BLaER1 treated with 17β-estradiol and CSF1 and Interleukin-3, amounts not matched to agents 10 nM and 100 nM (cell line): ENCODE data around the gene RRBP1.
A peak's percentile ranks its signal among the peaks of the same experiment; 100 is the strongest.

ENCODE experiments used
- H3K27ac ChIP-seq, 11 experiments: shearing (Covaris generic); formaldehyde crosslinking; 2 replicates each; pipeline ENCODE4 v1.8.1; 2022
- H3K27me3 ChIP-seq, 11 experiments: shearing (Covaris generic); formaldehyde crosslinking; 2 replicates each; pipeline ENCODE4 v1.8.1; 2022
- H3K36me3 ChIP-seq, 11 experiments: shearing (Covaris generic); formaldehyde crosslinking; 2 replicates each; pipeline ENCODE4 v1.8.1; 2022
- H3K4me1 ChIP-seq, 10 experiments: shearing (Covaris generic); formaldehyde crosslinking; 2 replicates each; pipeline ENCODE4 v1.8.1; 2022
- H3K4me2 ChIP-seq, 11 experiments: shearing (Covaris generic); formaldehyde crosslinking; 2 replicates each; pipeline ENCODE4 v1.8.1; 2022
- H3K4me3 ChIP-seq, 10 experiments: shearing (Covaris generic); formaldehyde crosslinking; 2 replicates each; pipeline ENCODE4 v1.8.1; 2022
- H3K9ac ChIP-seq, 11 experiments: shearing (Covaris generic); formaldehyde crosslinking; 2 replicates each; pipeline ENCODE4 v1.8.1; 2022
- H3K9me3 ChIP-seq, 11 experiments: shearing (Covaris generic); formaldehyde crosslinking; replicated peaks in 1 of 11; 2 replicates each; pipeline ENCODE4 v1.8.1; 2022
- H4K20me1 ChIP-seq, 11 experiments: shearing (Covaris generic); formaldehyde crosslinking; 2 replicates each; pipeline ENCODE4 v1.8.1; 2022
- Cebpa-rat ChIP-seq, 11 experiments: shearing (Covaris generic); IDR thresholded peaks; 2 replicates each; pipeline ENCODE4 v1.8.1; 2022

The RRBP1 gene

GRCh38 chr20:17690144-17690543 is 8.1 kb upstream of the RRBP1 start:
- no peak for TF ChIP-seq Cebpa-rat (IDR thresholded peaks at IDR 0.05)
- no peaks in the 10 kb centered on the region for H3K27me3 ChIP-seq
- peaks cover 0 to 12% (median 0%) of the 10 kb centered on the region in 10 experiments; a peak in 6 of 20 replicates for H3K4me1 ChIP-seq
- H3K4me3 ChIP-seq: no peak overlapping the region
- H3K4me2 ChIP-seq: no peak overlapping the region
- H4K20me1 ChIP-seq: no peaks in the 10 kb centered on the region
- no peak overlapping the region for H3K27ac ChIP-seq
- no peak overlapping the region for H3K9ac ChIP-seq
- peaks cover 0 to 11% (median 6%) of the 10 kb centered on the region in 11 experiments; a peak in 9 of 22 replicates for H3K9me3 ChIP-seq
- H3K36me3 ChIP-seq: no peaks in the 10 kb centered on the region

- H3K4me2 ChIP-seq: no peak overlapping the region
- H3K27ac ChIP-seq: no peak overlapping the region
- H3K9me3 ChIP-seq: peaks cover 0 to 11% (median 5%) of the 10 kb centered on the region in 11 experiments; a peak in 9 of 22 replicates
- no peaks in the 10 kb centered on the region for H3K36me3 ChIP-seq
- H4K20me1 ChIP-seq: no peaks in the 10 kb centered on the region
- no peak overlapping the region for H3K9ac ChIP-seq
- no peak for TF ChIP-seq Cebpa-rat (IDR thresholded peaks at IDR 0.05)
- no peak overlapping the region for H3K4me3 ChIP-seq
- H3K4me1 ChIP-seq: peaks cover 0 to 12% (median under 1%) of the 10 kb centered on the region in 10 experiments; a peak in 6 of 20 replicates
- no peaks in the 10 kb centered on the region for H3K27me3 ChIP-seq
Measured at GRCh38 chr20:17688965-17689364, 6.9 kb upstream of the RRBP1 start.

GRCh38 chr20:17687800-17688199 is 5.8 kb upstream of the RRBP1 start:
- Histone ChIP-seq H3K27ac (no peak overlapping the region), H3K4me1 (peaks cover 2 to 15% (median 5%) of the 10 kb centered on the region in 10 experiments; a peak in 15 of 20 replicates), H3K4me3 (no peak overlapping the region), H3K27me3 (no peaks in the 10 kb centered on the region), H3K36me3 (no peaks in the 10 kb centered on the region), H3K9ac (no peak overlapping the region), H3K9me3 (peaks cover 0 to 11% (median 5%) of the 10 kb centered on the region in 11 experiments; a peak in 9 of 22 replicates), H4K20me1 (no peaks in the 10 kb centered on the region), H3K4me2 (no peak overlapping the region)
- peak in 2 of 11 experiments; percentile 11 to 12; a peak in 1 of 22 replicates for TF ChIP-seq Cebpa-rat (IDR thresholded peaks at IDR 0.05)

- Histone ChIP-seq H4K20me1 (peaks cover under 1 to 14% (median 8%) of the 10 kb centered on the region in 11 experiments; a peak in 13 of 22 replicates), H3K36me3 (no peaks in the 10 kb centered on the region), H3K27me3 (no peaks in the 10 kb centered on the region), H3K4me2 (no peak overlapping the region), H3K9me3 (peaks cover 0 to 11% (median 4%) of the 10 kb centered on the region in 11 experiments; a peak in 9 of 22 replicates), H3K4me3 (no peak overlapping the region), H3K4me1 (peaks cover 9 to 19% (median 11%) of the 10 kb centered on the region in 10 experiments), H3K9ac (no peak overlapping the region), H3K27ac (no peak overlapping the region)
- no peak for TF ChIP-seq Cebpa-rat (IDR thresholded peaks at IDR 0.05)
Measured at GRCh38 chr20:17685168-17685567, 3.1 kb upstream of the RRBP1 start.

- Histone ChIP-seq H3K4me1 (peaks cover 18 to 28% (median 20%) of the 10 kb centered on the region in 10 experiments), H3K27me3 (no peaks in the 10 kb centered on the region), H3K9ac (no peak overlapping the region), H3K4me2 (no peak overlapping the region), H4K20me1 (peaks cover 4 to 23% (median 16%) of the 10 kb centered on the region in 11 experiments; a peak in 14 of 22 replicates), H3K4me3 (no peak overlapping the region), H3K36me3 (peaks cover 0 to 6% (median 2%) of the 10 kb centered on the region in 11 experiments; a peak in 9 of 22 replicates), H3K9me3 (peaks cover 0 to 11% (median 4%) of the 10 kb centered on the region in 11 experiments; a peak in 5 of 22 replicates), H3K27ac (no peak overlapping the region)
- TF ChIP-seq Cebpa-rat (IDR thresholded peaks at IDR 0.05): no peak
Measured at GRCh38 chr20:17684077-17684888, 2.2 kb upstream of the RRBP1 start.

- H3K36me3 ChIP-seq: peaks cover under 1 to 14% (median 10%) of the 10 kb centered on the region in 11 experiments; a peak in 19 of 22 replicates
- H4K20me1 ChIP-seq: peaks cover 4 to 31% (median 22%) of the 10 kb centered on the region in 11 experiments; a peak in 14 of 22 replicates
- H3K9me3 ChIP-seq: peaks cover 0 to 11% (median 4%) of the 10 kb centered on the region in 11 experiments; a peak in 5 of 22 replicates
- no peak overlapping the region; a peak in 1 of 22 replicates for H3K9ac ChIP-seq
- peaks cover 19 to 36% (median 25%) of the 10 kb centered on the region in 10 experiments for H3K4me1 ChIP-seq
- no peak overlapping the region for H3K4me3 ChIP-seq
- no peak for TF ChIP-seq Cebpa-rat (IDR thresholded peaks at IDR 0.05)
- H3K27ac ChIP-seq: peak overlapping the region in 1 of 11 experiments; percentile 85; a peak in 1 of 22 replicates
- peak overlapping the region in 10 of 11 experiments; percentile 47 to 62 (median 54); a peak in 12 of 22 replicates for H3K4me2 ChIP-seq
- H3K27me3 ChIP-seq: no peaks in the 10 kb centered on the region
Measured at GRCh38 chr20:17683218-17684076, 1.4 kb upstream of the RRBP1 start.

GRCh38 chr20:17682889-17683198 is 802 bp upstream of the RRBP1 start:
- peak overlapping the region; percentile 75 to 94 (median 85) for H3K4me3 ChIP-seq
- no peaks in the 10 kb centered on the region for H3K27me3 ChIP-seq
- peaks cover 0 to 11% (median 4%) of the 10 kb centered on the region in 11 experiments; a peak in 5 of 22 replicates for H3K9me3 ChIP-seq
- peaks cover 4 to 37% (median 28%) of the 10 kb centered on the region in 11 experiments; a peak in 14 of 22 replicates for H4K20me1 ChIP-seq
- H3K27ac ChIP-seq: peak overlapping the region in 10 of 11 experiments; percentile 82 to 93 (median 88); a peak in 20 of 22 replicates
- peak in 1 of 11 experiments; percentile 19; a peak in 4 of 22 replicates for TF ChIP-seq Cebpa-rat (IDR thresholded peaks at IDR 0.05)
- H3K4me2 ChIP-seq: peak overlapping the region; percentile 47 to 62 (median 54)
- peaks cover 7 to 20% (median 16%) of the 10 kb centered on the region in 11 experiments; a peak in 21 of 22 replicates for H3K36me3 ChIP-seq
- peaks cover 19 to 37% (median 25%) of the 10 kb centered on the region in 10 experiments for H3K4me1 ChIP-seq
- peak overlapping the region; percentile 84 to 95 (median 93); a peak in 21 of 22 replicates for H3K9ac ChIP-seq

GRCh38 chr20:17681726-17682102 is 328 bp downstream of the RRBP1 start:
- H3K9me3 ChIP-seq: peaks cover 0 to 6% (median 1%) of the 10 kb centered on the region in 11 experiments; a peak in 5 of 22 replicates
- H3K4me2 ChIP-seq: peak overlapping the region in 10 of 11 experiments; percentile 28 to 98 (median 58); a peak in 15 of 22 replicates
- H3K9ac ChIP-seq: peak overlapping the region; percentile 87 to 95 (median 93)
- H4K20me1 ChIP-seq: peaks cover 4 to 47% (median 35%) of the 10 kb centered on the region in 11 experiments; a peak in 14 of 22 replicates
- H3K4me3 ChIP-seq: peak overlapping the region; percentile 75 to 94 (median 85)
- TF ChIP-seq Cebpa-rat (IDR thresholded peaks at IDR 0.05): no peak
- H3K4me1 ChIP-seq: peaks cover 19 to 37% (median 25%) of the 10 kb centered on the region in 10 experiments
- peaks cover 18 to 31% (median 27%) of the 10 kb centered on the region in 11 experiments for H3K36me3 ChIP-seq
- H3K27me3 ChIP-seq: no peaks in the 10 kb centered on the region
- peak overlapping the region; percentile 82 to 93 (median 88) for H3K27ac ChIP-seq
